SK-N-SH treated with all-trans-retinoic acid at 6 μM for 48 hours (cell line): ENCODE measurements around the gene TCERG1L.

ENCODE experiments used
- ARNTL ChIP-seq: fragments of 450-650 bp; formaldehyde crosslinking; IDR thresholded peaks from 2 replicates; pipeline ENCODE4 v1.5.0; 2020; ENCODE audit warnings: low read depth, mild to moderate bottlenecking, moderate library complexity, borderline replicate concordance
- PATZ1 ChIP-seq: fragments of 250-450 bp; sonication (Bioruptor Pico); IDR thresholded peaks from 2 replicates; pipeline ENCODE4 v1.8.0; 2020; ENCODE audit warnings: mild to moderate bottlenecking, moderate library complexity, borderline replicate concordance
- RARB ChIP-seq: fragments of 250-450 bp; sonication (Bioruptor Pico); IDR thresholded peaks from 2 replicates; pipeline ENCODE4 v1.8.0; 2021; ENCODE audit warnings: mild to moderate bottlenecking, moderate library complexity
- ZFP3 ChIP-seq: fragments of 250-450 bp; sonication (Bioruptor Pico); IDR thresholded peaks from 2 replicates; pipeline ENCODE4 v1.5.0; 2020; ENCODE audit warnings: mild to moderate bottlenecking, moderate library complexity

DNA sequence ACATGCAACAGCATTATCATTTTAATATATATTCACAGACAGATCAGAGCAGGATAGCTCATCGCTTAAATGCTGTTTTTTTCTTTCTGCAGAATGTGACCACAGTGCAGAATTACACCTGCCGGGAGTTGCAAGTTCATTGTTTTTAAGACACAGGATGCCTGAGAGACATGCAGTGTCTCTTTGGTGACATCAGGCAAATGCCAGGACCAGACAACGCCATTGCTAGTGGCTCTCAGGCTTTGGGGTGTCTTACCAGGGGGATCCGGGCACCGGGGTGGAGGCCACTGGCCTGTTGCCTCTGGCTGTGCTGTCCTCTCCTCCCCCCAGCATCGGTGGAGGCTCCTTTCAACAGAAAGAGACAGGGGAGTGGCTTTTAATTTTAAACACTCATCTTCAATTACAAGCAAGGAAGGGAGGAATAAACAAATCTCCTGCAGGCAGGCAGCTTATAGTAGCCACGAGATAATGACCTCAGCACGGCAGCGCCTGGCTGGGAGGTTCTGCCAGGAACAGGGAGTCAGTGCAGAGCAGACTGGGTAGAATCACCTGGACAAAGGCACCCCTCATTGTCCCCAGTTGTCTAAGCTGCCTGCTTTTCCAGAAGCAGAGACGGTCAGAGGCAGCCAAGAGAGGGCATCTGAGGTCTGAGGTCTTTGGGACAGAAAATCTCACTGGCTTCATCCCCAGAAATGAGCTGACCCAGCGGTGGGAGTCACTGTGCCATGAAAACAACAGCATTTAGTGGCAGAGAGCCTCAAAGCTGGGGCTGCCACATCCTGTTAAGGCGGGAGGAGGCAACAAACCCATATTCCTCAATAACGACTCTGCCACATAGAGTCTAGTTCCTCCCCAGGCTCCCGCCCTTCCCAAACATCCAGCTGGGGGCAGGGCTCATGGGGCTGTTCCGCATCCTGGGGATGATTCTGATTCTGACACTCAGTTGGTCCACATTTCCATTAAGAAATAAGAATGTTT lies 148.4 kb downstream of the TCERG1L start:
- TF ChIP-seq ARNTL (CRISPR knock-in tag) (no peak), PATZ1 (CRISPR knock-in tag) (no peak), ZFP3 (no peak), RARB (CRISPR knock-in tag) (no peak)
